HCT116 (cell line): Measurements from ENCODE around the gene SELL.

ENCODE experiments used
- EZH2phosphoT487 ChIP-seq: fragments of 200-600 bp; IDR thresholded peaks from 2 replicates; pipeline ENCODE4 v1.6.1; 2018; ENCODE audit warnings: antibody characterized with exemption, borderline replicate concordance
- JUND ChIP-seq: IDR thresholded peaks from 2 replicates; pipeline ENCODE4 v1.6.1; 2012
- POLR2A ChIP-seq: IDR thresholded peaks from 2 replicates; pipeline ENCODE4 v1.7.0; 2011; ENCODE audit warnings: borderline replicate concordance; ENCODE audit not compliant: insufficient read depth, insufficient read length; ENCODE audit errors: extremely low read depth
- POLR2AphosphoS5 ChIP-seq: IDR thresholded peaks from 2 replicates; pipeline ENCODE4 v1.6.1; 2011; ENCODE audit warnings: mild to moderate bottlenecking, low read depth, low read length, moderate library complexity
- RAD21 ChIP-seq: IDR thresholded peaks from 2 replicates; pipeline ENCODE4 v1.6.1; 2012; ENCODE audit warnings: low read depth, mild to moderate bottlenecking
- SIN3A ChIP-seq: IDR thresholded peaks from 2 replicates; pipeline ENCODE4 v1.6.1; 2012; ENCODE audit warnings: low read depth
- TCF7L2 ChIP-seq: IDR thresholded peaks from 2 replicates; pipeline ENCODE4 v1.7.0; 2011; ENCODE audit warnings: borderline replicate concordance, inconsistent platforms; ENCODE audit not compliant: insufficient read depth, insufficient read length; ENCODE audit errors: extremely low read depth
- TF ChIP-seq, protein P1 (sequence below), 3 experiments: fragments of 200-600 bp in 1 of 3; sonication (generic) in 1 of 3; IDR thresholded peaks in 2 of 3; conservative IDR thresholded peaks in 1 of 3; 2 replicates each; pipeline ENCODE4 v1.5.1; 2012 to 2017; ENCODE audit warnings: low read depth in 2 of 3, low read length in 2 of 3, antibody characterized with exemption in 1 of 3, borderline replicate concordance in 1 of 3, control low read depth in 1 of 3, mild to moderate bottlenecking in 1 of 3, mixed read lengths in 1 of 3, mixed run types in 1 of 3, moderate library complexity in 1 of 3; ENCODE audit not compliant: insufficient read depth in 1 of 3
- TF ChIP-seq, protein P2 (sequence below): IDR thresholded peaks from 2 replicates; pipeline ENCODE4 v1.6.1; 2012

DNA sequence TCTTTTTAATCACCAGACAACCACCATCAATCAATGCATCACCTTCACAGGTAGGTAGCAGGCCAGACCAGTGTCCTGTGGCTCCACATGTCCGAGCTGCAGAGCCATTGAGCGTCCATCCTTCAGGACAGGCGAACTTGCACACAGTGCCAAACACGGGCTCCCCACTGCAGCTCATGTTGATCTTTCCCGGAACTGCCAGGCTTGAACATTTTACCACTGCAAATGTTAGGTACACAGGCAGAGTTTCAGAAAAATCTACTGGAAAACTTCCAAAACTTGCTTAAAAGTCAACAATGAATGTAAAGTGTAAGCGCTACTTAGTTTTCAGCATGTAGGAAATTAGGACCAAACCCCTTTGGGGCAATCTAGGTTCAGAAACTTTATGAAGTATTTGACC lies 15.9 kb upstream of the SELL start:
- TF ChIP-seq, protein P1, sequence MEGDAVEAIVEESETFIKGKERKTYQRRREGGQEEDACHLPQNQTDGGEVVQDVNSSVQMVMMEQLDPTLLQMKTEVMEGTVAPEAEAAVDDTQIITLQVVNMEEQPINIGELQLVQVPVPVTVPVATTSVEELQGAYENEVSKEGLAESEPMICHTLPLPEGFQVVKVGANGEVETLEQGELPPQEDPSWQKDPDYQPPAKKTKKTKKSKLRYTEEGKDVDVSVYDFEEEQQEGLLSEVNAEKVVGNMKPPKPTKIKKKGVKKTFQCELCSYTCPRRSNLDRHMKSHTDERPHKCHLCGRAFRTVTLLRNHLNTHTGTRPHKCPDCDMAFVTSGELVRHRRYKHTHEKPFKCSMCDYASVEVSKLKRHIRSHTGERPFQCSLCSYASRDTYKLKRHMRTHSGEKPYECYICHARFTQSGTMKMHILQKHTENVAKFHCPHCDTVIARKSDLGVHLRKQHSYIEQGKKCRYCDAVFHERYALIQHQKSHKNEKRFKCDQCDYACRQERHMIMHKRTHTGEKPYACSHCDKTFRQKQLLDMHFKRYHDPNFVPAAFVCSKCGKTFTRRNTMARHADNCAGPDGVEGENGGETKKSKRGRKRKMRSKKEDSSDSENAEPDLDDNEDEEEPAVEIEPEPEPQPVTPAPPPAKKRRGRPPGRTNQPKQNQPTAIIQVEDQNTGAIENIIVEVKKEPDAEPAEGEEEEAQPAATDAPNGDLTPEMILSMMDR (IDR thresholded peaks at IDR 0.05 in 2 of 3, conservative IDR thresholded peaks at IDR 0.05 in 1 of 3; ENCODE audit: borderline replicate concordance in 1 of 3, insufficient read depth in 1 of 3, low read depth in 2 of 3, low read length in 2 of 3) = no peak
- TF ChIP-seq TCF7L2 = no peak
- no peak for TF ChIP-seq EZH2phosphoT487
- TF ChIP-seq POLR2AphosphoS5 = no peak
- no peak for TF ChIP-seq POLR2A
- no peak for TF ChIP-seq RAD21
- no peak for TF ChIP-seq SIN3A
- TF ChIP-seq, protein P2, sequence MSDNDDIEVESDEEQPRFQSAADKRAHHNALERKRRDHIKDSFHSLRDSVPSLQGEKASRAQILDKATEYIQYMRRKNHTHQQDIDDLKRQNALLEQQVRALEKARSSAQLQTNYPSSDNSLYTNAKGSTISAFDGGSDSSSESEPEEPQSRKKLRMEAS = no peak
- TF ChIP-seq JUND = no peak
